Measurements from ENCODE around the gene CA5A.
A peak's percentile ranks its signal among the peaks of the same experiment; 100 is the strongest.
"Not testable (repeated sequence)": the region's sequence is repeated elsewhere in the genome, so short reads cannot be mapped to it uniquely, and the experiment has no call there.

The CA5A gene

DNA sequence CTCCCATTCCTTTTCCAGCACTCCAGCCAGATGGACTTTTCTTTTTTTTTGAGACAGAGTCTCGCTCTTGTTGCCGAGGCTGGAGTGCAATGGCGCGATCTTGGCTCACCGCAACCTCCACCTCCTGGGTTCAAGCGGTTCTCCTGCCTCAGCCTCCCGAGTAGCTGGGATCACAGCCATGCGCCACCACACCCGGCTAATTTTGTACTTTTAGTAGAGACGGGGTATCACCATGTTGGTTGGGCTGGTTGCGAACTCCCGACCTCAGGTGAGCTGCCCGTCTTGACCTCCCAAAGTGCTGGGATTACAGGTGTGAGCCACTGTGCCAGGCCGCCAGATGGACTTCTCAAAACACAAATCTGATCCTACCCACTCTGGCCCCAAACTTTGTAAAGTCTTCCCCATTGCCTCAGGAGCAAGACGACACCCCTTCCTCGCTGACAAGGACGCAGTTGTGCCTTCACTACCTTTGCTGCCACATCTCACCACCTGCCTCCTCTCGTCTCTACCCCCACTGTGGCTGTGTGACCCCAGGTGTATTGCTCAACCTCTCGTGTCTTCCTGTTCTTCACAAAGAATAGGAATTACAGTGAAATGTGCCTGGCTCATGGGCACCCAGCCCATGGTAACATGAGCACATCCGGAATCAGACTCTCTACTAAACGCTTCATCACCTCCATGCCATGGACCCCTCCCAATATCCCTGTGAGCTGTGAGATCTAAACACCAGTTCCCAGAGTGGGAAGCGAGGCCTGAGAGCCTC lies 11.2 kb upstream of the CA5A start:
- TF ChIP-seq CTCF (conservative IDR thresholded peaks at IDR 0.05; ENCODE audit: control insufficient read depth, insufficient read depth, low read depth, low read length), result no peak
- no peak overlapping the region for H3K4me3 ChIP-seq (ENCODE audit: control insufficient read depth, low read depth, low read length)

GRCh38 chr16:87946596-87947347 lies 10.4 kb upstream of the CA5A start:
- DNase-seq (ENCODE audit: low read depth), result no peak
- TF ChIP-seq CTCF (conservative IDR thresholded peaks at IDR 0.05; ENCODE audit: control insufficient read depth, insufficient read depth, low read depth, low read length), result no peak
- H3K4me3 ChIP-seq (ENCODE audit: control insufficient read depth, low read depth, low read length), result no peak overlapping the region

More for the DNA sequence above, 11.2 kb upstream of the CA5A start:
- DNase-seq (ENCODE audit: low read depth), result no peak

GRCh38 chr16:87945351-87946042 lies 9.2 kb upstream of the CA5A start:
- H3K4me3 ChIP-seq (ENCODE audit: control insufficient read depth, low read depth, low read length), result no peak overlapping the region
- TF ChIP-seq CTCF (conservative IDR thresholded peaks at IDR 0.05; ENCODE audit: control insufficient read depth, insufficient read depth, low read depth, low read length), result no peak
- peak; percentile 87 for DNase-seq (ENCODE audit: low read depth)

GRCh38 chr16:87942680-87943079 lies 6.4 kb upstream of the CA5A start:
- DNase-seq (ENCODE audit: low read depth), result no peak
- TF ChIP-seq CTCF (conservative IDR thresholded peaks at IDR 0.05; ENCODE audit: control insufficient read depth, insufficient read depth, low read depth, low read length), result no peak

DNA sequence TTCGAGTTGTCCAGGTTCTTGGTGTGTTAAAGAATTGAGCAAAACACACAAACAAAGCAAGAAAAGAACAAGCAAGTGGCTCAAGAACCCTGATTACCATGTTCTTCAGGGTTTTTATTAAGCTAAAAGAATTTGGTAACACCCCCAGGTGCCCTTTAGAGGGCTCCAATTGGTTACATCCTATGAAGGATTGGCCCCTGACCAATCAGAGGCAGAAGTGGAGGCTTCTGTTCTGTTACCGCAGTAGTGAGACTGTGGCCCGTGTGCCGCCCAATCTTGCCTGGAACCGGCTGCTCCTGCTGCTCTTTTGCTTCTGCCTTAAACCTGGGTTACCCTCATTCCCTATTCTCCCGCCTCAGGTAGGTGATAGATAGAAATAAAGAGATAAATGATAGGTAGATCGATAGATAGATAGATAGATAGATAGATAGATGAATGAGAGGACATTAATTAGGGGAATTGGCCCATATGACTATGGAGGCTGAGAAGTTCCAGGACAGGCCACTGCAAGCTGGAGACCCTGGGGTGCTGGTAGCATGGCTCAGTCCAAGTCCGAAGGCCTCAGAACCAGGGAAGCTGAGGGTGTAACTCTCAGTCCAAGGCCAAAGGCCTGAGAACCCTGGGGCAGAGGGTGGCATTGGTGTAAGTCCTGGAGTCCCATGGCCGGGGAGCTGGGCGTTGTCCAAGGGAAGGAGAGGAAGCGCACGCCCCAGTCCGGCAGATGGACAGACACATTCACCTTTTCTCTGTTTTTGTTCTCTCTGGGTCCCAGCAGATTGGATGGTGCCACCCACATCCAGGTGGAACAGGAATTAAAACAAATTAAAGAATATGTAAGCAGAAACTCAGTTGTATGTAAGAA lies 3.5 kb upstream of the CA5A start:
- no peak for TF ChIP-seq CTCF (conservative IDR thresholded peaks at IDR 0.05; ENCODE audit: control insufficient read depth, insufficient read depth, low read depth, low read length)
- H3K4me3 ChIP-seq (ENCODE audit: control insufficient read depth, low read depth, low read length), result no peak overlapping the region

More at GRCh38 chr16:87942680-87943079, 6.4 kb upstream of the CA5A start:
- no peak overlapping the region for H3K4me3 ChIP-seq (ENCODE audit: control insufficient read depth, low read depth, low read length)

DNA sequence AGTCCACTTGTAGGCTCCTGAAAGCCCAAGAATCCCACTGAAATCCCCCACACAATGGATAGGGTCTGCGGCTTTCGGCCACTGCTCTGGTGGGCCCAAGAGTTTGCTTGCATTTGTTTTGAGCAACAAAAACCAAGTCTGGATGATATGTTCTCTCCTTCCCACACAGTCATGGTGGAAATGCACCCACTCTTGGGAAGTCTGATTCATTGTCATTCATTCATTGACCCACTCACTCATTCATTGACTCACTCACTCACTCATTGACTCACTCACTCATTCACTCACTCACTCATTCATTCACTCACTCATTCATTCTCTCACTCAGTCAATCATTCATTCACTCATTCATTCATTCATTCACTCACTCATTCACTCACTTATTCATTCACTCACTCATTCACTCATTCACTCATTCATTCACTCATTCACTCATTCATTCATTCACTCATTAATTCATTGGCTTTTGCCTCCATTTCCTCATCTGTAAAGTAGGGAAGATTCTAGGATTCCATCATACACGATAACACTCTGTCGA lies 2.2 kb upstream of the CA5A start:
- no peak overlapping the region for H3K4me3 ChIP-seq (ENCODE audit: control insufficient read depth, low read depth, low read length)
- DNase-seq (ENCODE audit: low read depth), result no peak
- no peak for TF ChIP-seq CTCF (conservative IDR thresholded peaks at IDR 0.05; ENCODE audit: control insufficient read depth, insufficient read depth, low read depth, low read length)

More for the DNA sequence above, 3.5 kb upstream of the CA5A start:
- no peak for DNase-seq (ENCODE audit: low read depth)

DNA sequence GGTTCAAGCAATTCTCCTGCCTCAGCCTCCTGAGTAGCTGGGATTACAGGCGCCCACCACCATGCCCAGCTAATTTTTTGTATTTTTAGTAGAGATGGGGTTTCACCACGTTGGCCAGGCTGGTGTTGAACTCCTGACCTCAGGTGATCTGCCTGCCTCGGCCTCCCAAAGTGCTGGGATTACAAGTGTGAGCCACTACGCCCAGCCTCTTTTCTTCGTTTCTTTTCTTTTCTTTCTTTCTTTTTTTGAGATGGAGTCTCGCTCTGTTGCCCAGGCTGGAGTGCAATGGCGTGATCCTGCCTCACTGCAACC lies 858 bp upstream of the CA5A start:
- not testable (repeated sequence) for H3K4me3 ChIP-seq (ENCODE audit: control insufficient read depth, low read depth, low read length); DNase-seq (ENCODE audit: low read depth)

DNA sequence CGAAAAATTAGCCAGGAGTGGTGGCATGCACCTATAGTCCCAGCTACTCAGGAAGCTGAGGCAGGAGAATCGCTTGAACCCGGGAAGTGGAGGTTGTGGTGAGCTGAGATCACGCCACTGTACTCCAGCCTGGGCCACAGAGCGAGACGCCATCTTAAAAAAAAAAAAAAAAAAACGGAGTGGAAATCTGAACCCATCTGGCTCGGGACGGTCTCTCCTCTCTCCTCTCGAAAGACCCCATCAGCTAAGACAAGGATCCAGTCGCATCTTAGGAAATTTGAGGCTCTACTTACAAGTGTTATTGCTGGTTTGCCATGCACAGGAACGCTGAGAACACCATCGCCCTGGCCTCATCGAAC lies 334 bp downstream of the CA5A start:
- not testable (repeated sequence) for H3K4me3 ChIP-seq (ENCODE audit: control insufficient read depth, low read depth, low read length); DNase-seq (ENCODE audit: low read depth)

- not testable (repeated sequence) for DNase-seq (ENCODE audit: low read depth)
Measured at GRCh38 chr16:87934752-87935425, 1.4 kb downstream of the CA5A start.

More at GRCh38 chr16:87934752-87935425, 1.4 kb downstream of the CA5A start:
- H3K4me3 ChIP-seq (ENCODE audit: control insufficient read depth, low read depth, low read length), result not testable (repeated sequence)

Data from fibroblast of mammary gland (primary cell).